ENCODE data around the gene CARM1.
"Not testable (repeated sequence)": the region's sequence is repeated elsewhere in the genome, so short reads cannot be mapped to it uniquely, and the experiment has no call there.

Gene CARM1

GRCh38 chr19:10868872-10869547, 2.3 kb upstream of the CARM1 start:
- no peak for TF ChIP-seq CTCF (IDR thresholded peaks at IDR 0.05; ENCODE audit: low read depth, low read length)
- Histone ChIP-seq H3K36me3 (peaks cover 7% of the 10 kb centered on the region), H3K27ac (no peak overlapping the region), H3K27me3 (ENCODE audit: insufficient read depth, low read depth, severe bottlenecking) (no peaks in the 10 kb centered on the region), H3K4me3 (ENCODE audit: low read depth, low read length) (no peak overlapping the region), H3K9me3 (ENCODE audit: severe bottlenecking) (no peaks in the 10 kb centered on the region)
- no peak for DNase-seq

DNA sequence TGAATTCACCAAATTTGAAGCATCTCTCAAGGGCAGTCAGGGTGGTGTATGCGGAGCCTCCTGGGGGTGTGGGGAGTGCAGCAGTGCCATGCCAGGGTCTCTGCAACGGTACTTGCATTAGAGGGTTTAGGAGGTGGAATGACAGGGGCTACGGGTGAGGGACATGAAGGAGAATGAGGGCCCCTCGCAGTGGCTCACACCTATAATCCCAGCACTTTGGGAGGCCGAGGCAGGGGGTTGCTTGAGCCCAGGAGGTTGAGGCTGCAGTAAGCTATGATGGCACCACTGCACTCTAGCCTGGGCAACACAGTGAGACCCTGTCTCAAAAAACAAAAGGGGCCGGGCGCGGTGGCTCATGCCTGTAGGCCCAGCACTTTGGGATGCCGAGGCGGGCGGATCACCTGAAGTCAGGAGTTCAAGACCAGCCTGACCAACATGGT, 1.5 kb upstream of the CARM1 start:
- H3K27me3 ChIP-seq (ENCODE audit: insufficient read depth, low read depth, severe bottlenecking); H3K4me3 ChIP-seq (ENCODE audit: low read depth, low read length); H3K9me3 ChIP-seq (ENCODE audit: severe bottlenecking); DNase-seq: not testable (repeated sequence)
- H3K36me3 ChIP-seq: peaks cover 16% of the 10 kb centered on the region
- peak overlapping the region; percentile 77 for H3K27ac ChIP-seq

GRCh38 chr19:10870501-10870954, 825 bp upstream of the CARM1 start:
- Histone ChIP-seq H3K27me3 (ENCODE audit: insufficient read depth, low read depth, severe bottlenecking) (no peaks in the 10 kb centered on the region), H3K36me3 (peaks cover 16% of the 10 kb centered on the region), H3K27ac (peak overlapping the region; percentile 77), H3K9me3 (ENCODE audit: severe bottlenecking) (no peaks in the 10 kb centered on the region), H3K4me3 (ENCODE audit: low read depth, low read length) (peak overlapping the region; percentile 51)
- no peak for TF ChIP-seq CTCF (IDR thresholded peaks at IDR 0.05; ENCODE audit: low read depth, low read length)
- no peak for DNase-seq

GRCh38 chr19:10871711-10872545, 575 bp downstream of the CARM1 start:
- H3K27me3 ChIP-seq (ENCODE audit: insufficient read depth, low read depth, severe bottlenecking): no peaks in the 10 kb centered on the region
- H3K4me3 ChIP-seq (ENCODE audit: low read depth, low read length): peak overlapping the region; percentile 79
- peaks cover 25% of the 10 kb centered on the region for H3K36me3 ChIP-seq
- TF ChIP-seq CTCF (IDR thresholded peaks at IDR 0.05; ENCODE audit: low read depth, low read length): 0 out of 2 replicates have a peak, but pooled peaks have one; percentile 25
- H3K9me3 ChIP-seq (ENCODE audit: severe bottlenecking): no peaks in the 10 kb centered on the region
- DNase-seq: peak; percentile 39
- H3K27ac ChIP-seq: peak overlapping the region; percentile 87

DNA sequence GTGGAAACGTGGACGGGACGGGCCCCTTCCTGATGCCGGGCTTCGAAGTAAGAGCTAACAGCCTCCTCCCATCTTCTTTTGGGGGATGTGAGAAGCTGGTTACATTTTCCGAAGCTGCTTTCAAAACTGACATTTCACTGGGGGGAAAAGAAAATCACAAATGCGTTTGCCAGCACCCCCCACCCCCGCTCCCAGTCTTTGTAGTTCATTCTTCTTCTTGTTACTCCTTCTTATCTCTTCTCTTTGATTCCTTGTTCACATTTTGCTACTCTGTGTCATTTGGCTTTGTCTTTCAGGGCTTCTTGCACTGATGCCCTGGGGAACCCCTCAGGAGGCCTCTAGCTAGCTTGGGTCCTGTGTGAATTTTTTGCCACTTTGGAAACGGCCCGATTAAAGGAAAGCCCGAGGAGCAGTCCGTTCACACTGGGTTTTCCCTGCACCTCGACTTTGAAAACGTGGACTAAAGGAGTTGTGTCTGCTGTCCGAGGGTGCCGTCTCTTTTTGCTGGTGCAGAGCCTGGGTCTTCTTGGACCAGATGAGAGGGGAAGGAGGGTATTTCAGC, 1.3 kb downstream of the CARM1 start:
- TF ChIP-seq CTCF (IDR thresholded peaks at IDR 0.05; ENCODE audit: low read depth, low read length): no peak
- H3K9me3 ChIP-seq (ENCODE audit: severe bottlenecking): no peaks in the 10 kb centered on the region
- peak overlapping the region; percentile 87 for H3K27ac ChIP-seq
- H3K4me3 ChIP-seq (ENCODE audit: low read depth, low read length): peak overlapping the region; percentile 79
- no peak for DNase-seq
- no peaks in the 10 kb centered on the region for H3K27me3 ChIP-seq (ENCODE audit: insufficient read depth, low read depth, severe bottlenecking)
- peaks cover 30% of the 10 kb centered on the region for H3K36me3 ChIP-seq

- Histone ChIP-seq H3K4me3 (ENCODE audit: low read depth, low read length) (no peak overlapping the region), H3K36me3 (peaks cover 33% of the 10 kb centered on the region), H3K9me3 (ENCODE audit: severe bottlenecking) (no peaks in the 10 kb centered on the region), H3K27me3 (ENCODE audit: insufficient read depth, low read depth, severe bottlenecking) (no peaks in the 10 kb centered on the region), H3K27ac (no peak overlapping the region)
- TF ChIP-seq CTCF (IDR thresholded peaks at IDR 0.05; ENCODE audit: low read depth, low read length): no peak
- DNase-seq: no peak
Observed at GRCh38 chr19:10874024-10874423, 2.7 kb downstream of the CARM1 start.
